Cardiac muscle cell (in vitro differentiated cells and primary cell): ENCODE data around the gene TRUB1. TPM values are rescaled to one million over a fixed set of nuclear protein-coding genes. Genes with fewer than 3 reads are reported as not detected.
A peak's percentile ranks its signal among the peaks of the same experiment; 100 is the strongest.

ENCODE experiments used
- DNase-seq, 2 donors: peaks; one replicate each; pipeline versions ENCODE4 v3.0.0 to v3.0.0-alpha.2; 2010 to 2017; ENCODE audit warnings: low read depth in 1 of 2, low spot score in 1 of 2
- H3K27ac ChIP-seq: fragments of 200-600 bp; sonication (generic); 2 replicates; pipeline ENCODE4 v1.5.1; 2016
- H3K27me3 ChIP-seq: fragments of 200-600 bp; sonication (generic); 2 replicates; pipeline ENCODE4 v1.6.0; 2016; ENCODE audit warnings: control low read depth
- H3K36me3 ChIP-seq: fragments of 200-600 bp; sonication (generic); 2 replicates; pipeline ENCODE4 v1.5.1; 2016; ENCODE audit warnings: control low read depth
- H3K4me1 ChIP-seq: fragments of 200-600 bp; sonication (generic); 2 replicates; pipeline ENCODE4 v1.8.1; 2017; ENCODE audit warnings: low read depth, mild to moderate bottlenecking, mixed run types
- H3K4me3 ChIP-seq: fragments of 200-600 bp; sonication (generic); 2 replicates; pipeline ENCODE4 v1.5.1; 2016; ENCODE audit warnings: mild to moderate bottlenecking
- H3K9me3 ChIP-seq: fragments of 200-600 bp; sonication (generic); 2 replicates; pipeline ENCODE4 v1.5.1; 2017; ENCODE audit warnings: low read depth, mild to moderate bottlenecking, control low read depth
- polyA plus RNA-seq: library from polyadenylated mRNA; unstranded; fragments of >200 nt; fragmentation: Nextera tagmentation; extraction: Ambion mirVana; gene quantifications from 2 replicates; pipeline ENCODE4 v1.2.1, GENCODE V29; 2016
- total RNA-seq: library from RNA; depleted of rRNA; stranded (reverse); fragments of >200 nt; gene quantifications from 2 replicates; pipeline ENCODE4 v1.2.3, GENCODE V29; 2016
- TF ChIP-seq, protein P1 (sequence below): IDR thresholded peaks from 2 replicates; pipeline ENCODE4 v1.5.1; 2012; ENCODE audit warnings: low read depth, mild to moderate bottlenecking, low read length

The TRUB1 gene
- total and polyA plus RNA-seq, 2 experiments from 2014 or later: 8.4 to 18.3 TPM

DNA sequence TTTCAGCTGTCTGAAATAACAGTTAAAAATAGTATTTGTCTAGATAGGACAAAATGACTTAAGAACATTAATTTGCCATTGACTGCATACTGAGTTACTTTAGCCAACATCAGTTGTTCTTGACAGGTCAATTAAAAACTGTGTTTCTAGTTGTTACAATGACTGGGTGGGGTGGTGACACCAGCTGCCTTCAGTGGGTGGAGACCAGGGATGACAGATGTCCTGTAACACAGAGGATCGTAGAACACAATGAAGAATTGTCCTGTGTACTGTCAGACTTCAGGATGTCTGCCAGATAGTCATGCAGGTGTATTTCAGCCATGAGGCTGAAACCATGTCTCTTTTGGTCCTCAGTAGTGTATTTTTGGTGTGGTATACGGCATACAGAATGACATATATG lies 24.4 kb downstream of the TRUB1 start:
- H3K27ac ChIP-seq: no peak overlapping the region
- no peaks in the 10 kb centered on the region for H3K36me3 ChIP-seq
- no peak overlapping the region for H3K4me3 ChIP-seq
- no peaks in the 10 kb centered on the region for H3K27me3 ChIP-seq
- H3K9me3 ChIP-seq: no peaks in the 10 kb centered on the region
- no peak for DNase-seq
- TF ChIP-seq, protein P1, sequence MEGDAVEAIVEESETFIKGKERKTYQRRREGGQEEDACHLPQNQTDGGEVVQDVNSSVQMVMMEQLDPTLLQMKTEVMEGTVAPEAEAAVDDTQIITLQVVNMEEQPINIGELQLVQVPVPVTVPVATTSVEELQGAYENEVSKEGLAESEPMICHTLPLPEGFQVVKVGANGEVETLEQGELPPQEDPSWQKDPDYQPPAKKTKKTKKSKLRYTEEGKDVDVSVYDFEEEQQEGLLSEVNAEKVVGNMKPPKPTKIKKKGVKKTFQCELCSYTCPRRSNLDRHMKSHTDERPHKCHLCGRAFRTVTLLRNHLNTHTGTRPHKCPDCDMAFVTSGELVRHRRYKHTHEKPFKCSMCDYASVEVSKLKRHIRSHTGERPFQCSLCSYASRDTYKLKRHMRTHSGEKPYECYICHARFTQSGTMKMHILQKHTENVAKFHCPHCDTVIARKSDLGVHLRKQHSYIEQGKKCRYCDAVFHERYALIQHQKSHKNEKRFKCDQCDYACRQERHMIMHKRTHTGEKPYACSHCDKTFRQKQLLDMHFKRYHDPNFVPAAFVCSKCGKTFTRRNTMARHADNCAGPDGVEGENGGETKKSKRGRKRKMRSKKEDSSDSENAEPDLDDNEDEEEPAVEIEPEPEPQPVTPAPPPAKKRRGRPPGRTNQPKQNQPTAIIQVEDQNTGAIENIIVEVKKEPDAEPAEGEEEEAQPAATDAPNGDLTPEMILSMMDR: no peak
- H3K4me1 ChIP-seq: peaks cover 8% of the 10 kb centered on the region

DNA sequence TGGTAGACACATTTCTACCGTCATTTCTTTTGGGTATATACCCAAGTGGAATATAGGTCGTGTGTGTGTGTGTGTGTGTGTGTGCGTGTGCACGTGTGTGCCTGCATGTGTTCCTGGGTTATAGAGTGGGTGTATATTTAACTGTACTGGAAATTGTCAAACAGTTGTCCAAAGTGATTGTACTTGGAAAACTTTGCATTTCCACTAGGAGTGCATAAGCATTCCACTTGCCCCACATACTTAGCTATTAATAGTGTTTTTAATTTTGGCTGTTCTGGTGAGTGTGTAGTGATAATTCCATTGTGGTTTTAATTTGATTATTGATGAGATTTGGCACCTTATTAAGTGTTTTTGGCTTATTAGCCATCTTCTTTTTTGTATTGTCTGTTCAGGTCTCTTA lies 25.9 kb downstream of the TRUB1 start:
- DNase-seq: no peak
- TF ChIP-seq, protein P1: no peak
- H3K4me3 ChIP-seq: no peak overlapping the region
- H3K27me3 ChIP-seq: no peaks in the 10 kb centered on the region
- peak overlapping the region; percentile 23 for H3K27ac ChIP-seq
- H3K4me1 ChIP-seq: peaks cover 13% of the 10 kb centered on the region
- no peaks in the 10 kb centered on the region for H3K36me3 ChIP-seq
- H3K9me3 ChIP-seq: no peaks in the 10 kb centered on the region

DNA sequence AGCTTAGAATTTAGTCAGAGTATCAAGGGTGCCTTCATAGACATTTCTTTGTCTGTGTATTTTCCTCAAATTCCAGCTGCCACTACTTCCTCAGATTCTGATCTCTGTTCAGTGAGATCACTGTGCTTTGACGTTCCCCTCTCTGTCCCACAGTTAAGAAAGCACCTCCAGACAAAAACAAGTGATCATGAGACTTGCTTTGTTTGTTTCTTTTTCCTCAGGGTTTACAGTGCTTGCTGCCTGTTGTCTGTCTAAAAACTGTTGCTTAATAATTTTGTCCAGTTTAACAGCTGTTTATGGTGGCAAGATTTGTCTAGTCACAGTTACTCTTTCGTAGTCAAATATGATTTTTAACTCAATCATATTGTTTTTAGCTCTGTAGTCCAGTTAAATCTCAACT lies 29.1 kb downstream of the TRUB1 start:
- TF ChIP-seq, protein P1: no peak
- Histone ChIP-seq H3K9me3 (no peaks in the 10 kb centered on the region), H3K27me3 (no peaks in the 10 kb centered on the region), H3K36me3 (no peaks in the 10 kb centered on the region), H3K27ac (peak overlapping the region; percentile 70), H3K4me1 (peaks cover 21% of the 10 kb centered on the region), H3K4me3 (no peak overlapping the region)
- DNase-seq: peak in 1 of 2 donors; percentile 51

DNA sequence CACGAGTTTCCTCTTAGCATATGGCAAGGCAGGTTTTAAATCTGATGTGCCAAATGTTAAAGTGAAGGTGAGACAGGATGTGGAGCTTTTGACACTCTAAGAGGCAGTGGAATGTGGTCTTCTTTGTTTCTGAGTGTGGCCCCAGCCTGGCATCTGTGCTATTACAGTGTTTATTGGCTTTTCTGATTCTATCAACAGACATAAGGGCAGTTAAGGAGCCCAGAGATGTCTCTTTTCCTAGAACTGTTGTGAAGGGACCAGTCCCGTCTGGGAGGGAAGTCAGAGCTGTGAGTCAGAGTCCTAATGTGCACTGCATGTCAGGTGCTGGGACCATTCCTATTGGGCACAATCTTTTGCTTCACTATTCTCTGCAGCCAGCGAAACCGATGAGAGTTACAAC lies 32.5 kb downstream of the TRUB1 start:
- Histone ChIP-seq H3K36me3 (peaks cover 7% of the 10 kb centered on the region), H3K9me3 (no peaks in the 10 kb centered on the region), H3K27ac (no peak overlapping the region), H3K4me1 (peaks cover 21% of the 10 kb centered on the region), H3K27me3 (no peaks in the 10 kb centered on the region), H3K4me3 (no peak overlapping the region)
- DNase-seq: peak in 1 of 2 donors; percentile 4
- TF ChIP-seq, protein P1: no peak

DNA sequence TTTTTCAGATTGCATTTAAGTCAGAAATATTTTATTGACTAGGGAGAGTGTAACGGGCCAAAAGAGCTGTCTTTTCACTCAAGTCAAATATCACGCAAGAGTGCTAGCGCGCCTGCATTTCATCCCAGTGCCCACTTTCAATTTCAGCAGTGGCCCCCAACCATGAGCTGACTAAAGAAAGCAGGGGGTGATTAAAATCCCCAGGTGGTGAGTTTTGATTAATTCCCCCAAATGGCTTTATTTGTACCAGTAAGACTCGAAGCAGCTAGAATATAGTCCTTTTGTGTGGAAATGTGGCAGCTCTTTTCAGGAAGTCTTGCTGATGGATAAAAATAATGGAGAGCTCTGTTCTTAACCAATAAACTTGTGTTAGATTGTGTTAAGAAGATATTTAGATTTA lies 35.3 kb downstream of the TRUB1 start:
- DNase-seq: no peak
- Histone ChIP-seq H3K4me3 (no peak overlapping the region), H3K36me3 (peaks cover 9% of the 10 kb centered on the region), H3K27ac (no peak overlapping the region), H3K9me3 (no peaks in the 10 kb centered on the region), H3K27me3 (no peaks in the 10 kb centered on the region), H3K4me1 (peaks cover 9% of the 10 kb centered on the region)
- TF ChIP-seq, protein P1: no peak

DNA sequence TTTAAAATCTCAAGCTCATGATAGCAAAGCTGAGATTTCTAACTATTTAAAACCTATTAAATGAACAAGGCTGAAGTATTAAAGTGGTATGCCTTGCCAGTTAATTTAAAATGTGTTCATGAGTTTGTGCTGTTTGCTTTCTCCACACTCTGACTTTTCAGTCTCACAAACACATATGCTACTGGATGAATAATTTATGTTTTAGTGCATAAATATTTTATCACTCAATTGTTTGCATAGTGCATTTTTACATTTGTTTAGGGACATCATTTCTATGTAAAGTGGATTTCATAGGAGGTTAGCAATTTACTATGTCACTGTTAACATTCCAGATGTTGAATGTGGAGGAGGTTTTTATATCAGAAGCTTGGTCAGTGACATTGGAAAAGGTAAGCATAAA lies 36.0 kb downstream of the TRUB1 start:
- Histone ChIP-seq H3K27me3 (no peaks in the 10 kb centered on the region), H3K36me3 (peaks cover 9% of the 10 kb centered on the region), H3K27ac (no peak overlapping the region), H3K9me3 (no peaks in the 10 kb centered on the region), H3K4me3 (no peak overlapping the region), H3K4me1 (peaks cover 8% of the 10 kb centered on the region)
- no peak for DNase-seq
- TF ChIP-seq, protein P1: no peak
